ENCODE results near the gene SULT1C2. TPM values are rescaled to one million over a fixed set of nuclear protein-coding genes. Genes with fewer than 3 reads are reported as not detected.

The SULT1C2 gene
- total RNA-seq = under 0.01 and 0.85 TPM in 2 replicates

DNA sequence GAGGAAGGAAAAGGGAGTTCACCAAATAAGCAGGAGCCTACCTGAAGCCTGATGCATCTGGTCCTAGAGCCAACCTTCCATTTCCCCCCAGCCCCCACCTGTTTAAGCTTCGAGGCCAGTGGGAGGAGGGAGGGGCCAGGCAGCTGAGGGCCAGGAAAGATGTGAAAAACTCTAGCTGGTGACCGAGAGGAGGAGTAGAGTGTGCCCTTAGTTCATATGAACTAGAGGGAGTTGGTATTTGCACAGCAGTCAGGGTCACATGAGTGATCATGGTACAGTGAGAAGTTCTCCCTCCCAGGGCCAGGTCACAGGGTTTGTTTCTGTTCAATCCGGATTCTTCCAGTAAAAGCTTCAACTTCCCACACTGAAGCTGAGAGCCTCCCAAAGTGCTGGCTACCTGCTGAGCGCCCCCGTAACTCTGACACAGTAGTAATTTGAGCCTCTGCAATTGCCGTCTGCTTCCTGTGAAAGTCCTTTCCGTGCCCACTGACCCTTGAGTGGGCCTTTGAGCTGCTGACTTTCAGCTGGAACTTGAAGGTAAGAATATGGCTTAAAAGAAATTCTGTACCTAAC is at the start of gene SULT1C2:
TSS of gene SULT1C2 (plus strand) at position 362 of the 573 bp plus-strand sequence. CDS start 4,773 bp downstream, outside the sequence.

DNA sequence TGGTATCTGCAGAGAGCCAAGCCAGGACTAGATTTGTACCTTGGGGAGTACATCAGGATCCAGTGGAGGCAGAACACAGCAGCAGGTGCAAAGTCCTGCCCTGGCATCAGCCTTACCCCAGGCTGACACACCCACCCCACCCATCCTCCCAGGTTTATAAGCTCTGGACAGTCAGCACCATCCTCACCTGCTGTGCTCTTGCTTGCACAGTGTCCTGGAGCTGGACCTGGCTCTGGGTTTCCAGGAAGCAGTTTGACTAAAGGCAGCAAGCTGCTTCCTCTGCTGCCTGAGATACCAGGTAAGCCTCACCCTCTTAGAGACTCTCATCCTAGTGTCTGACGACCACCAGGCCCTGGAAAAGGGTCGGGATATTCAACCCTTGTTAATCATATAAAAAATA is 48.9 kb upstream of the SULT1C2 start, which contains the start of gene SULT1C3:
TSS of gene SULT1C3 (plus strand) at position 183 of the 400 bp plus-strand sequence. CDS start 7,227 bp downstream, outside the sequence.

Other genes with a start within 250 kb of the SULT1C2 start
- gene SULT1C3, start 48.9 kb upstream of the SULT1C2 start, total RNA-seq = not detected in 2 replicates
- gene SULT1C4, start 89.1 kb downstream of the SULT1C2 start, total RNA-seq = 0.56 and 0.58 TPM in 2 replicates
- gene GCC2, start 160.3 kb downstream of the SULT1C2 start, total RNA-seq = 19.7 and 32.1 TPM in 2 replicates
- 97.5 and 184 TPM in 2 replicates for gene LIMS1, start 245.6 kb downstream of the SULT1C2 start, total RNA-seq

Measured in regular cardiac myocyte (primary cell).